RWPE1 (cell line): ENCODE data around the gene CDKL1.

Source experiments
- CTCF ChIA-PET: fragments of 350-600 bp; sonication (Branson Sonifier 250); formaldehyde crosslinking; extraction: SDS; loops from one replicate; lab custom pipeline; 2021; lab: Yijun Ruan, JAX
- POLR2A ChIA-PET: fragments of 400-600 bp; formaldehyde crosslinking; extraction: SDS; loops from one replicate; lab custom pipeline; 2020; ENCODE audit warnings: antibody characterized with exemption; ENCODE audit not compliant: low non-redundant PET; lab: Yijun Ruan, JAX
- DNase-seq: peaks from one replicate; pipeline ENCODE4 v3.0.0; 2012; ENCODE audit warnings: low spot score
- H3K27ac ChIP-seq: fragments of 450-650 bp; 2 replicates; pipeline ENCODE4 v1.5.1; 2017
- CTCF ChIP-seq: fragments of 450-650 bp; conservative IDR thresholded peaks from 2 replicates; pipeline ENCODE4 v1.5.1; 2017; ENCODE audit warnings: low read depth, mild to moderate bottlenecking

Gene CDKL1

GRCh38 chr14:50285861-50286260, 110.8 kb downstream of the CDKL1 start:
- POLR2A ChIA-PET: no interaction called here

More at GRCh38 chr14:50285861-50286260, 110.8 kb downstream of the CDKL1 start:
- CTCF ChIA-PET: interaction anchor here (0.7 kb wide), 1 partner anchor 333 kb away, joined by 4 read pairs; no protein-coding TSS in a partner anchor
- no peak overlapping the region for H3K27ac ChIP-seq
- TF ChIP-seq CTCF: no peak
- DNase-seq: no peak
